ENCODE results near the gene CARHSP1. TPM values are rescaled to one million over a fixed set of nuclear protein-coding genes. Genes with fewer than 3 reads are reported as not detected.

CARHSP1 gene
- total RNA-seq, 3 donors from 2014 or later (not counting 1 experiment from before 2014, with no cell fraction given) = 59.0 to 70.0 (median 60.1) TPM

DNA sequence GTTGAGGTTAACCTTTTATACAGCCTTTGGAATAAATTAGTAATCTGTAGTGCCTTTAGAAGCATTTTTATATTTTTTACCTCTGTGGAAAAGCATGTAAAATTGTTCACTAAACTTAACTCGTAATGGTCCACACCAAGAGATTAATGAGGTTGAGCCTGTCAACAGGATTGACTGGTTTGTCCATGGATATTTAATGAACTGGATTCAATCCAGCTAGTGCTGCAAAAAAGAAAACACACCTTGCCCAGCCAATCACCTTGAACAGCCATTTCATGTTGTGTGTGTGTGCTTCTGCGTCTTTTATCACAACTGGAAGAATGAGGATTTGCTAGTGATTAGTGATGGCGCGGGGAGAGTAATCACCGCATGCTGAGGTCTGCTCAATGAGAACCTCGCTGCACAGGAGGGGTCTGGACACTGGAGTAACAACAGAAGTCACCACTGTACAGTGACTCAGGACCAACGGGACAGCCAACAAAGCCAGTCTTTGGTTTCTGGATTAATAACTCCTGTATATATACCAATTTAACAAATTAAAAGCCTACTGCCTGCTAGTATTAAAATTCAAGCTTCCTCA is 47.0 kb upstream of the CARHSP1 start:
- Histone ChIP-seq H3K4me1 (ENCODE audit: control insufficient read depth, insufficient read depth, low read length) (peaks cover 14% of the 10 kb centered on the region), H3K27me3 (ENCODE audit: control insufficient read depth, insufficient read depth, low read length) (no peaks in the 10 kb centered on the region), H3K4me3 (ENCODE audit: low read length) (no peak overlapping the region), H3K9me3 (ENCODE audit: control insufficient read depth, insufficient read depth, low read length) (no peaks in the 10 kb centered on the region), H3K27ac (ENCODE audit: low read length) (no peak overlapping the region), H3K36me3 (ENCODE audit: control insufficient read depth, insufficient read depth, low read length) (peaks cover 67% of the 10 kb centered on the region)
- H3K27me3 Mint-ChIP-seq (ENCODE audit: low read depth in 2 of 2) = no peaks in the 10 kb centered on the region
- intact Hi-C loops (cut with micrococcal nuclease) = loop anchor here (10.0 kb wide), 1 partner anchor 49 kb away; the partner anchor contains the start of gene USP7
- no peaks in the 10 kb centered on the region for H3K9me3 Mint-ChIP-seq
- WGBS (ENCODE audit: insufficient coverage) = 93% methylated on average over 7 of the region's 7 CpGs
- H3K4me3 Mint-ChIP-seq = no peak overlapping the region
- DNase-seq (no peak), ATAC-seq (no peak)
- peak overlapping the region in 1 of 2 donors; percentile 73 for H3K27ac Mint-ChIP-seq
- H3K36me3 Mint-ChIP-seq = peaks cover 11% of the 10 kb centered on the region
- H3K4me1 Mint-ChIP-seq = peaks cover 38 to 51% of the 10 kb centered on the region in 2 donors
- TF ChIP-seq, protein P1, sequence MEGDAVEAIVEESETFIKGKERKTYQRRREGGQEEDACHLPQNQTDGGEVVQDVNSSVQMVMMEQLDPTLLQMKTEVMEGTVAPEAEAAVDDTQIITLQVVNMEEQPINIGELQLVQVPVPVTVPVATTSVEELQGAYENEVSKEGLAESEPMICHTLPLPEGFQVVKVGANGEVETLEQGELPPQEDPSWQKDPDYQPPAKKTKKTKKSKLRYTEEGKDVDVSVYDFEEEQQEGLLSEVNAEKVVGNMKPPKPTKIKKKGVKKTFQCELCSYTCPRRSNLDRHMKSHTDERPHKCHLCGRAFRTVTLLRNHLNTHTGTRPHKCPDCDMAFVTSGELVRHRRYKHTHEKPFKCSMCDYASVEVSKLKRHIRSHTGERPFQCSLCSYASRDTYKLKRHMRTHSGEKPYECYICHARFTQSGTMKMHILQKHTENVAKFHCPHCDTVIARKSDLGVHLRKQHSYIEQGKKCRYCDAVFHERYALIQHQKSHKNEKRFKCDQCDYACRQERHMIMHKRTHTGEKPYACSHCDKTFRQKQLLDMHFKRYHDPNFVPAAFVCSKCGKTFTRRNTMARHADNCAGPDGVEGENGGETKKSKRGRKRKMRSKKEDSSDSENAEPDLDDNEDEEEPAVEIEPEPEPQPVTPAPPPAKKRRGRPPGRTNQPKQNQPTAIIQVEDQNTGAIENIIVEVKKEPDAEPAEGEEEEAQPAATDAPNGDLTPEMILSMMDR (IDR thresholded peaks at IDR 0.05) = no peak

DNA sequence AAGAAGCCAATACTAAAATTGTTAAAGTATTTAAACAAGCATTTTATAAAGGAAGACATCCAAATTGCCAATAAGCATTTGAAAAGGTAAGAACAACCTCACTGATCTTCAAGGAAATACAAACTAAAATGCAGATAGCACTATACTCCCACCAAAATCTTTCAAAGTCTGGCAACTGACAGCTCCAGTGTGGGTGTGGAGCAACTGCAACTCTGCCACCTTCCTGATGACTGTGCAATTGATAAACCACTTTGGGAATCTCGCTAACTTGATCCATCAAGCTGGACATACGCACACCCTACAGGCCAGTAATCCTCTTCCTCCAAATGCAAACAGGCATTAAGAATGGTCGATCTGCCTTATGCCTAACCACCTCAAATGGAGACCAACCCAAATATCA is 45.3 kb upstream of the CARHSP1 start:
- DNase-seq (no peak), ATAC-seq (no peak)
- Mint-ChIP-seq H3K27me3 (ENCODE audit: low read depth in 2 of 2) (no peaks in the 10 kb centered on the region), H3K27ac (peak overlapping the region; percentile 64 to 72), H3K36me3 (peaks cover 11% of the 10 kb centered on the region), H3K9me3 (no peaks in the 10 kb centered on the region), H3K4me1 (peaks cover 41 to 42% of the 10 kb centered on the region in 2 donors), H3K4me3 (peak overlapping the region; percentile 47)
- Histone ChIP-seq H3K36me3 (ENCODE audit: control insufficient read depth, insufficient read depth, low read length) (peaks cover 67% of the 10 kb centered on the region), H3K27me3 (ENCODE audit: control insufficient read depth, insufficient read depth, low read length) (no peaks in the 10 kb centered on the region), H3K4me3 (ENCODE audit: low read length) (no peak overlapping the region), H3K4me1 (ENCODE audit: control insufficient read depth, insufficient read depth, low read length) (peaks cover 9% of the 10 kb centered on the region), H3K9me3 (ENCODE audit: control insufficient read depth, insufficient read depth, low read length) (no peaks in the 10 kb centered on the region), H3K27ac (ENCODE audit: low read length) (no peak overlapping the region)
- intact Hi-C loops (cut with micrococcal nuclease) = loop anchor here (10.0 kb wide), 1 partner anchor 51 kb away; the partner anchor contains the start of gene USP7
- WGBS (ENCODE audit: insufficient coverage) = 98% methylated on average over 3 of the region's 3 CpGs
- TF ChIP-seq, protein P1 (IDR thresholded peaks at IDR 0.05) = no peak

DNA sequence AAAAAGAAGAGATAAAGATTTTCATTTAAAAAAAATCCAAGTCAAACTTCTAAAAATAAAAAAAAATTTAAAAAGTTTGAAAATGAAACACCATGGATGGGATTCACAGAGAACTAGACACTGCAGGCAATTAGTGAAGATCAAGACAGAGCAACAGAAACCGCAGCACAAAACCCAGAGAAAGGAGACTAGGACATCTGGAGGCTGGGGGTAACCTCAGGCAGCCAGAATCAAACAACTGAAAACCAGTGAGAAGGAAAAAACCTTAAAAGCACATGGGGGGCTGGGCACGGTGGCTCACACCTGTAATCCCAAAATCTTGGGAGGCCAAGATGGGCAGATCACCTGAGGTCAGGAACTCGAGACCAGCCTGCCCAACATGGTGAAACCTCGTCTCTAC is 44.0 kb upstream of the CARHSP1 start:
- H3K4me1 Mint-ChIP-seq = peaks cover 39 to 48% of the 10 kb centered on the region in 2 donors
- WGBS (ENCODE audit: insufficient coverage) = 91% methylated on average over 4 of the region's 4 CpGs
- DNase-seq = no peak
- H3K4me1 ChIP-seq (ENCODE audit: control insufficient read depth, insufficient read depth, low read length) = peaks cover 9% of the 10 kb centered on the region
- ATAC-seq = no peak
- H3K9me3 ChIP-seq (ENCODE audit: control insufficient read depth, insufficient read depth, low read length) = no peaks in the 10 kb centered on the region
- H3K4me3 ChIP-seq (ENCODE audit: low read length) = no peak overlapping the region
- H3K27ac Mint-ChIP-seq = peak overlapping the region in 1 of 2 donors; percentile 12
- intact Hi-C loops (cut with micrococcal nuclease) = loop anchor here (10.0 kb wide), 1 partner anchor 52 kb away; the partner anchor contains the start of gene USP7
- no peak overlapping the region for H3K4me3 Mint-ChIP-seq
- H3K27me3 Mint-ChIP-seq (ENCODE audit: low read depth in 2 of 2) = no peaks in the 10 kb centered on the region
- H3K36me3 ChIP-seq (ENCODE audit: control insufficient read depth, insufficient read depth, low read length) = peaks cover 69% of the 10 kb centered on the region
- H3K9me3 Mint-ChIP-seq = no peaks in the 10 kb centered on the region
- peaks cover 11% of the 10 kb centered on the region for H3K36me3 Mint-ChIP-seq
- H3K27me3 ChIP-seq (ENCODE audit: control insufficient read depth, insufficient read depth, low read length) = no peaks in the 10 kb centered on the region
- TF ChIP-seq, protein P1 (IDR thresholded peaks at IDR 0.05) = no peak
- H3K27ac ChIP-seq (ENCODE audit: low read length) = no peak overlapping the region

Data from natural killer cell (primary cell).